Neural progenitor cell (in vitro differentiated cells): ENCODE data around the gene BRINP1. TPM values are rescaled to one million over a fixed set of nuclear protein-coding genes. Genes with fewer than 3 reads are reported as not detected.

Experiments
- DNase-seq: peaks from one replicate; pipeline ENCODE4 v3.0.0-alpha.2; 2016; ENCODE audit warnings: low spot score
- H2AFZ ChIP-seq: fragments of 200-600 bp; sonication (generic); replicated peaks from 2 replicates; pipeline ENCODE4 v1.6.1; 2016; ENCODE audit warnings: antibody characterized with exemption
- H3F3A ChIP-seq: fragments of 200-600 bp; sonication (generic); 2 replicates; pipeline ENCODE4 v1.6.1; 2016; ENCODE audit warnings: antibody characterized with exemption, low read depth
- H3K27ac ChIP-seq: fragments of 200-600 bp; sonication (generic); 2 replicates; pipeline ENCODE4 v1.5.1; 2016; ENCODE audit warnings: mild to moderate bottlenecking
- H3K27me3 ChIP-seq: fragments of 200-600 bp; sonication (generic); 2 replicates; pipeline ENCODE4 v1.6.1; 2016; ENCODE audit warnings: mild to moderate bottlenecking, moderate library complexity
- H3K36me3 ChIP-seq: fragments of 200-600 bp; sonication (generic); 2 replicates; pipeline ENCODE4 v1.5.1; 2016
- H3K4me1 ChIP-seq: fragments of 200-600 bp; sonication (generic); 2 replicates; pipeline ENCODE4 v1.6.1; 2016; ENCODE audit warnings: mixed run types
- H3K4me2 ChIP-seq: fragments of 200-600 bp; sonication (generic); 2 replicates; pipeline ENCODE4 v1.6.1; 2016
- H3K4me3 ChIP-seq: fragments of 200-600 bp; sonication (generic); 2 replicates; pipeline ENCODE4 v1.5.1; 2016
- H3K79me2 ChIP-seq: fragments of 200-600 bp; sonication (generic); 2 replicates; pipeline ENCODE4 v1.6.1; 2016; ENCODE audit warnings: low read depth
- H3K9ac ChIP-seq: fragments of 200-600 bp; sonication (generic); 2 replicates; pipeline ENCODE4 v1.6.1; 2016
- H3K9me3 ChIP-seq: fragments of 200-600 bp; sonication (generic); 2 replicates; pipeline ENCODE4 v1.5.1; 2016; ENCODE audit warnings: low read depth
- H4K20me1 ChIP-seq: fragments of 200-600 bp; sonication (generic); 2 replicates; pipeline ENCODE4 v1.6.1; 2016; ENCODE audit warnings: low read depth
- H3K27ac Mint-ChIP-seq: 3 replicates; pipeline ENCODE4 v1.8.0; 2021; ENCODE audit warnings: mixed read lengths
- H3K27me3 Mint-ChIP-seq: 2 replicates; pipeline ENCODE4 v1.8.0; 2022; ENCODE audit warnings: low read depth, mild to moderate bottlenecking, inconsistent platforms, moderate library complexity, mixed read lengths; ENCODE audit not compliant: insufficient read depth
- H3K36me3 Mint-ChIP-seq: 3 replicates; pipeline ENCODE4 v1.8.0; 2021; ENCODE audit warnings: mixed read lengths
- H3K4me1 Mint-ChIP-seq: 3 replicates; pipeline ENCODE4 v1.8.0; 2021; ENCODE audit warnings: mixed read lengths
- H3K4me3 Mint-ChIP-seq: 3 replicates; pipeline ENCODE4 v1.8.0; 2021; ENCODE audit warnings: mild to moderate bottlenecking, moderate library complexity, mixed read lengths
- H3K9me3 Mint-ChIP-seq: 3 replicates; pipeline ENCODE4 v1.8.0; 2020; ENCODE audit warnings: mixed read lengths
- CTCF ChIP-seq: fragments of 200-600 bp; sonication (generic); IDR thresholded peaks from 2 replicates; pipeline ENCODE4 v1.5.1; 2017; ENCODE audit warnings: antibody characterized with exemption, mild to moderate bottlenecking
- EZH2 ChIP-seq: fragments of 200-600 bp; sonication (generic); IDR thresholded peaks from 2 replicates; pipeline ENCODE4 v1.6.1; 2017; ENCODE audit warnings: antibody characterized with exemption, mild to moderate bottlenecking, moderate library complexity
- EZH2phosphoT487 ChIP-seq: fragments of 200-600 bp; sonication (generic); IDR thresholded peaks from 2 replicates; pipeline ENCODE4 v1.6.1; 2017; ENCODE audit warnings: antibody characterized with exemption
- total RNA-seq: library from RNA; depleted of rRNA; stranded (reverse); fragments of >200 nt; gene quantifications from 2 replicates; pipeline ENCODE4 v1.2.3, GENCODE V29; 2015; ENCODE audit warnings: low replicate concordance

BRINP1 gene
- total RNA-seq, 1 donor from 2014 or later = 0.62 TPM

- Histone ChIP-seq H4K20me1 (no peaks in the 10 kb centered on the region), H3K4me3 (peak overlapping the region; percentile 24), H3K27ac (no peak overlapping the region), H3K27me3 (peaks cover 16% of the 10 kb centered on the region), H2AFZ (peak overlapping the region; percentile 93), H3F3A (peaks cover 24% of the 10 kb centered on the region), H3K9me3 (no peaks in the 10 kb centered on the region), H3K4me2 (peak overlapping the region; percentile 74), H3K79me2 (no peaks in the 10 kb centered on the region), H3K36me3 (no peaks in the 10 kb centered on the region), H3K4me1 (peaks cover 24% of the 10 kb centered on the region), H3K9ac (no peak overlapping the region)
- peaks cover 43% of the 10 kb centered on the region for H3K4me1 Mint-ChIP-seq
- TF ChIP-seq EZH2 (peak; percentile 24), EZH2phosphoT487 (peak; percentile 39), CTCF (no peak)
- no peaks in the 10 kb centered on the region for H3K36me3 Mint-ChIP-seq
- H3K27me3 Mint-ChIP-seq = peaks cover 5% of the 10 kb centered on the region
- no peak overlapping the region for H3K27ac Mint-ChIP-seq
- peak overlapping the region; percentile 26 for H3K4me3 Mint-ChIP-seq
- DNase-seq = no peak
- no peaks in the 10 kb centered on the region for H3K9me3 Mint-ChIP-seq
Measured at GRCh38 chr9:119282476-119283077, 86.7 kb downstream of the BRINP1 start.

GRCh38 chr9:119280740-119281485, 88.3 kb downstream of the BRINP1 start:
- no peak overlapping the region for H3K9ac ChIP-seq
- no peak for DNase-seq
- peaks cover 24% of the 10 kb centered on the region for H3K4me1 ChIP-seq
- H3K27me3 ChIP-seq = peaks cover 16% of the 10 kb centered on the region
- no peaks in the 10 kb centered on the region for H3K9me3 Mint-ChIP-seq
- H3K36me3 Mint-ChIP-seq = no peaks in the 10 kb centered on the region
- H2AFZ ChIP-seq = no peak overlapping the region
- H3K4me3 ChIP-seq = no peak overlapping the region
- H3K4me3 Mint-ChIP-seq = no peak overlapping the region
- H3K36me3 ChIP-seq = no peaks in the 10 kb centered on the region
- H3K27ac ChIP-seq = no peak overlapping the region
- peaks cover 43% of the 10 kb centered on the region for H3K4me1 Mint-ChIP-seq
- no peaks in the 10 kb centered on the region for H3K79me2 ChIP-seq
- H3K9me3 ChIP-seq = no peaks in the 10 kb centered on the region
- H4K20me1 ChIP-seq = no peaks in the 10 kb centered on the region
- H3F3A ChIP-seq = peaks cover 24% of the 10 kb centered on the region
- peaks cover 5% of the 10 kb centered on the region for H3K27me3 Mint-ChIP-seq
- H3K4me2 ChIP-seq = no peak overlapping the region
- H3K27ac Mint-ChIP-seq = no peak overlapping the region
- no peak for TF ChIP-seq EZH2
- no peak for TF ChIP-seq EZH2phosphoT487
- TF ChIP-seq CTCF = no peak

GRCh38 chr9:119278171-119278570, 91.1 kb downstream of the BRINP1 start:
- TF ChIP-seq CTCF = no peak
- TF ChIP-seq EZH2 = no peak
- no peak for TF ChIP-seq EZH2phosphoT487
- peaks cover 32% of the 10 kb centered on the region for H3K4me1 ChIP-seq
- Mint-ChIP-seq H3K4me1 (peaks cover 39% of the 10 kb centered on the region), H3K4me3 (no peak overlapping the region), H3K27ac (peak overlapping the region; percentile 61), H3K36me3 (no peaks in the 10 kb centered on the region), H3K9me3 (no peaks in the 10 kb centered on the region), H3K27me3 (peaks cover 5% of the 10 kb centered on the region)
- no peak overlapping the region for H3K9ac ChIP-seq
- H4K20me1 ChIP-seq = no peaks in the 10 kb centered on the region
- no peak overlapping the region for H3K27ac ChIP-seq
- H2AFZ ChIP-seq = no peak overlapping the region
- H3F3A ChIP-seq = peaks cover 27% of the 10 kb centered on the region
- H3K36me3 ChIP-seq = no peaks in the 10 kb centered on the region
- peaks cover 16% of the 10 kb centered on the region for H3K27me3 ChIP-seq
- peak; percentile 25 for DNase-seq
- no peaks in the 10 kb centered on the region for H3K9me3 ChIP-seq
- no peaks in the 10 kb centered on the region for H3K79me2 ChIP-seq
- no peak overlapping the region for H3K4me3 ChIP-seq
- H3K4me2 ChIP-seq = no peak overlapping the region
